ENCODE measurements around the gene KCNQ2.

- TF ChIP-seq POLR2AphosphoS5 (IDR thresholded peaks at IDR 0.05; ENCODE audit: low read depth), result no peak
- TF ChIP-seq, protein P1, sequence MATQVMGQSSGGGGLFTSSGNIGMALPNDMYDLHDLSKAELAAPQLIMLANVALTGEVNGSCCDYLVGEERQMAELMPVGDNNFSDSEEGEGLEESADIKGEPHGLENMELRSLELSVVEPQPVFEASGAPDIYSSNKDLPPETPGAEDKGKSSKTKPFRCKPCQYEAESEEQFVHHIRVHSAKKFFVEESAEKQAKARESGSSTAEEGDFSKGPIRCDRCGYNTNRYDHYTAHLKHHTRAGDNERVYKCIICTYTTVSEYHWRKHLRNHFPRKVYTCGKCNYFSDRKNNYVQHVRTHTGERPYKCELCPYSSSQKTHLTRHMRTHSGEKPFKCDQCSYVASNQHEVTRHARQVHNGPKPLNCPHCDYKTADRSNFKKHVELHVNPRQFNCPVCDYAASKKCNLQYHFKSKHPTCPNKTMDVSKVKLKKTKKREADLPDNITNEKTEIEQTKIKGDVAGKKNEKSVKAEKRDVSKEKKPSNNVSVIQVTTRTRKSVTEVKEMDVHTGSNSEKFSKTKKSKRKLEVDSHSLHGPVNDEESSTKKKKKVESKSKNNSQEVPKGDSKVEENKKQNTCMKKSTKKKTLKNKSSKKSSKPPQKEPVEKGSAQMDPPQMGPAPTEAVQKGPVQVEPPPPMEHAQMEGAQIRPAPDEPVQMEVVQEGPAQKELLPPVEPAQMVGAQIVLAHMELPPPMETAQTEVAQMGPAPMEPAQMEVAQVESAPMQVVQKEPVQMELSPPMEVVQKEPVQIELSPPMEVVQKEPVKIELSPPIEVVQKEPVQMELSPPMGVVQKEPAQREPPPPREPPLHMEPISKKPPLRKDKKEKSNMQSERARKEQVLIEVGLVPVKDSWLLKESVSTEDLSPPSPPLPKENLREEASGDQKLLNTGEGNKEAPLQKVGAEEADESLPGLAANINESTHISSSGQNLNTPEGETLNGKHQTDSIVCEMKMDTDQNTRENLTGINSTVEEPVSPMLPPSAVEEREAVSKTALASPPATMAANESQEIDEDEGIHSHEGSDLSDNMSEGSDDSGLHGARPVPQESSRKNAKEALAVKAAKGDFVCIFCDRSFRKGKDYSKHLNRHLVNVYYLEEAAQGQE (IDR thresholded peaks at IDR 0.05; ENCODE audit: unreplicated experiment), result no peak
- TF ChIP-seq, protein P2, sequence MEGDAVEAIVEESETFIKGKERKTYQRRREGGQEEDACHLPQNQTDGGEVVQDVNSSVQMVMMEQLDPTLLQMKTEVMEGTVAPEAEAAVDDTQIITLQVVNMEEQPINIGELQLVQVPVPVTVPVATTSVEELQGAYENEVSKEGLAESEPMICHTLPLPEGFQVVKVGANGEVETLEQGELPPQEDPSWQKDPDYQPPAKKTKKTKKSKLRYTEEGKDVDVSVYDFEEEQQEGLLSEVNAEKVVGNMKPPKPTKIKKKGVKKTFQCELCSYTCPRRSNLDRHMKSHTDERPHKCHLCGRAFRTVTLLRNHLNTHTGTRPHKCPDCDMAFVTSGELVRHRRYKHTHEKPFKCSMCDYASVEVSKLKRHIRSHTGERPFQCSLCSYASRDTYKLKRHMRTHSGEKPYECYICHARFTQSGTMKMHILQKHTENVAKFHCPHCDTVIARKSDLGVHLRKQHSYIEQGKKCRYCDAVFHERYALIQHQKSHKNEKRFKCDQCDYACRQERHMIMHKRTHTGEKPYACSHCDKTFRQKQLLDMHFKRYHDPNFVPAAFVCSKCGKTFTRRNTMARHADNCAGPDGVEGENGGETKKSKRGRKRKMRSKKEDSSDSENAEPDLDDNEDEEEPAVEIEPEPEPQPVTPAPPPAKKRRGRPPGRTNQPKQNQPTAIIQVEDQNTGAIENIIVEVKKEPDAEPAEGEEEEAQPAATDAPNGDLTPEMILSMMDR (conservative IDR thresholded peaks at IDR 0.05; ENCODE audit: low read depth in 2 of 2), result no peak
- no peak for TF ChIP-seq EZH2 (IDR thresholded peaks at IDR 0.05; ENCODE audit: low read depth, unreplicated experiment)
- no peak for TF ChIP-seq EZH2phosphoT487 (IDR thresholded peaks at IDR 0.05; ENCODE audit: unreplicated experiment)
- no peak for TF ChIP-seq ZNF114 (CRISPR knock-in tag; IDR thresholded peaks at IDR 0.05)
- TF ChIP-seq CREB1 (CRISPR knock-in tag; IDR thresholded peaks at IDR 0.05; ENCODE audit: low read depth), result no peak
- no peak for TF ChIP-seq ETS1 (IDR thresholded peaks at IDR 0.05)
- no peak for TF ChIP-seq JUNB (IDR thresholded peaks at IDR 0.05; ENCODE audit: unreplicated experiment)
- no peak for TF ChIP-seq NANOG (IDR thresholded peaks at IDR 0.05; ENCODE audit: borderline replicate concordance)
- TF ChIP-seq STAT1 (IDR thresholded peaks at IDR 0.05; ENCODE audit: unreplicated experiment), result no peak
Measured at GRCh38 chr20:63398744-63399514, 73.5 kb downstream of the KCNQ2 start.

Data from GM23338 (cell line).